ENCODE results near the gene KHDRBS2.
A peak's percentile ranks its signal among the peaks of the same experiment; 100 is the strongest.

KHDRBS2 gene

DNA sequence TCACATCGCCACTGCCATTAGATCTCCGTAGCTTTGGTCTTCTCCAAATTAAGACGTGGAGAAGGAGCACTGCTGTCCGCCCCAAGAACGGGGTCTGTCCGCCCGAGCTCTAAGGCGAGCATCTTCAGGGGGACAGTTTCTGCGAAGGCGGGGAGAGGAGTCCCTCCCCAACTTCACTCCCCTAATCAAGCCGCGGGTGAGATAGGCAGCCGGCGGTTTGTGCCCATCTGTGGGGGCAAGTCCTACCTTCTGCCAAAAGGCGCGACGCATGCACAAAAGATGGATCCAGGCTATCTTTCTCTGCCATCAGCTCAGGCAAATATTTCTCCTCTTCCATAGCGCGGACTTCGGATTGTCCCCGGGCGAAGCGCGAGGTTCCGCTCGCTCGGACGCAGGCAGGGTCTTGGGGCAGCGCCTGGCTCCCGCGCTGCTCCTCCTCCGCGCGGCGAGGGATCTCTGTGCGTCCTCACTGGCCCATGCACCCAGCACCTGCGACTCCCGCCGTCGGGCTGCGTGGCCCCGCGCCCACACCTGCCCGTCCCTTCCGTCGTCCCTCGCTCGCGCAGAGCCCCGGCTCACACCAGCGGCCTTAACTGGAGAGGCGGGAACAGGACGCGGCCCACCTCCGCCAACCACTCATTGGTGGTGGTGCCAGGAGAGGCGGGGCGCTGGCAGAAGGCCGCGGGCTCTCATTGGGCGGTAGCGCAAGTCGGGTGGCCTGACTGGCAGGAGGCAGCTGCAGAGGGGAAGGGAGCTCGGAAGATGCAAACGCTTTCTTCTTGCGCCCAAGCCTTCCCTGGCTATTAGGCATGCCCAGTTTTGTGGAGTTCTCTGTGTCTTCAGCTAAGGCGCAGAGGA, at the start of gene KHDRBS2:
Gene KHDRBS2 (minus strand): TSS at position 614 of the 858 bp plus-strand sequence.
- DNase-seq (ENCODE audit: low spot score), result peak; percentile 85
- TF ChIP-seq, protein P1, sequence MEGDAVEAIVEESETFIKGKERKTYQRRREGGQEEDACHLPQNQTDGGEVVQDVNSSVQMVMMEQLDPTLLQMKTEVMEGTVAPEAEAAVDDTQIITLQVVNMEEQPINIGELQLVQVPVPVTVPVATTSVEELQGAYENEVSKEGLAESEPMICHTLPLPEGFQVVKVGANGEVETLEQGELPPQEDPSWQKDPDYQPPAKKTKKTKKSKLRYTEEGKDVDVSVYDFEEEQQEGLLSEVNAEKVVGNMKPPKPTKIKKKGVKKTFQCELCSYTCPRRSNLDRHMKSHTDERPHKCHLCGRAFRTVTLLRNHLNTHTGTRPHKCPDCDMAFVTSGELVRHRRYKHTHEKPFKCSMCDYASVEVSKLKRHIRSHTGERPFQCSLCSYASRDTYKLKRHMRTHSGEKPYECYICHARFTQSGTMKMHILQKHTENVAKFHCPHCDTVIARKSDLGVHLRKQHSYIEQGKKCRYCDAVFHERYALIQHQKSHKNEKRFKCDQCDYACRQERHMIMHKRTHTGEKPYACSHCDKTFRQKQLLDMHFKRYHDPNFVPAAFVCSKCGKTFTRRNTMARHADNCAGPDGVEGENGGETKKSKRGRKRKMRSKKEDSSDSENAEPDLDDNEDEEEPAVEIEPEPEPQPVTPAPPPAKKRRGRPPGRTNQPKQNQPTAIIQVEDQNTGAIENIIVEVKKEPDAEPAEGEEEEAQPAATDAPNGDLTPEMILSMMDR (IDR thresholded peaks at IDR 0.05; ENCODE audit: borderline replicate concordance, control extremely low read depth, extremely low read depth, insufficient read depth, missing control alignments), result no peak
- in situ Hi-C loops (cut with MboI; ENCODE audit: low sequenced_read_pairs, unreplicated experiment), result no loop called here

GRCh38 chr6:62328607-62329006, 42.6 kb upstream of the KHDRBS2 start:
- DNase-seq (ENCODE audit: low spot score), result no peak
- in situ Hi-C loops (cut with MboI; ENCODE audit: low sequenced_read_pairs, unreplicated experiment), result no loop called here
- TF ChIP-seq, protein P1 (IDR thresholded peaks at IDR 0.05; ENCODE audit: borderline replicate concordance, control extremely low read depth, extremely low read depth, insufficient read depth, missing control alignments), result no peak

DNA sequence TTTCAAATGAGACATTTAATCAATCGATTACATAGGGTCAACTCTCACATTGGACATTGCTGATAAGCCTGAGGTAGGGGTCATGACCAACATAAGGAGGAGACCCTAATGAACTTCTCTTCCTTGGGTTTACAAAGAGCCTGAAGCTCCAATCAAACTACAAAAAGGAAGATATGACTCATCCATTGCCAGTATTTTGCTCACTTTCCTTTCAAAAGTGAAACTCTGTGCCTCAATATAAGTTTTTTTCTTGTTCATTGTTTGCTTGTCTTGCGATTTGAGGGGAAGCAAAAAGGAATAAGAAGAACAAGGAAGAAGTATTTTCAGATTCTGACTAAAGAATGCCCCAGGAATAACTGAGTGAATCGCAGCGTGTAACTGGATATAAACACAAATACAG, 38.8 kb upstream of the KHDRBS2 start:
- DNase-seq (ENCODE audit: low spot score), result no peak
- TF ChIP-seq, protein P1 (IDR thresholded peaks at IDR 0.05; ENCODE audit: borderline replicate concordance, control extremely low read depth, extremely low read depth, insufficient read depth, missing control alignments), result no peak
- in situ Hi-C loops (cut with MboI; ENCODE audit: low sequenced_read_pairs, unreplicated experiment), result no loop called here

DNA sequence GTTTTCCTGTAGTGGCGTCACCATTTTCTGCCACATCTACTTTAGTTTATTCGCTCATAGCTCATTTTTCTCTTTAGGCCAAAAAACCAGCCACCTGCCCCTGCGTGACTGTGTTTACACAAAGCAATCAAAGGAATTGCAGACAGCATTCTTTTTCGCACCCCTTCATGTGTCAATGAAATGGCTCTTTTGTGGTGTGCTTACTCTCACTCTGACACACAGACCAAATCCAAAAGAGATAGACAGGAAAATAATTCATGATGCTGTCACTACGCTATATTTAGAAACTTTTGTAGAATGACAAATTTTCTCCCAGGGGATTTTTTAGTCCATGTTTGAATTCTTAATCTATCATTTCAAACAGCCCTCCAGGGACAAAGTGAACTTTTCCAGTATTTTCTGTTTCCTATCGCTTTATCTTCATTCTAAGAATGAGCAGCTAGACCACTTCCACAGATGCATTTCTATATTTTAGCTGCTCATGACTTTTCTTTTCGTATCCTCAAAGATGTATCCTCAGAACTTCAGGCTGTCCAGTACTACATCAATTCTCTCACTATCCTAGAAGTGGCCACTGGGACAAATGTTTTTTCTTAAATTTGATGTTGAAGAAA, 37.9 kb upstream of the KHDRBS2 start:
- in situ Hi-C loops (cut with MboI; ENCODE audit: low sequenced_read_pairs, unreplicated experiment), result no loop called here
- TF ChIP-seq, protein P1 (IDR thresholded peaks at IDR 0.05; ENCODE audit: borderline replicate concordance, control extremely low read depth, extremely low read depth, insufficient read depth, missing control alignments), result no peak
- no peak for DNase-seq (ENCODE audit: low spot score)

GRCh38 chr6:62298745-62299392, 12.8 kb upstream of the KHDRBS2 start:
- in situ Hi-C loops (cut with MboI; ENCODE audit: low sequenced_read_pairs, unreplicated experiment), result no loop called here
- TF ChIP-seq, protein P1 (IDR thresholded peaks at IDR 0.05; ENCODE audit: borderline replicate concordance, control extremely low read depth, extremely low read depth, insufficient read depth, missing control alignments), result no peak
- peak; percentile 36 for DNase-seq (ENCODE audit: low spot score)

DNA sequence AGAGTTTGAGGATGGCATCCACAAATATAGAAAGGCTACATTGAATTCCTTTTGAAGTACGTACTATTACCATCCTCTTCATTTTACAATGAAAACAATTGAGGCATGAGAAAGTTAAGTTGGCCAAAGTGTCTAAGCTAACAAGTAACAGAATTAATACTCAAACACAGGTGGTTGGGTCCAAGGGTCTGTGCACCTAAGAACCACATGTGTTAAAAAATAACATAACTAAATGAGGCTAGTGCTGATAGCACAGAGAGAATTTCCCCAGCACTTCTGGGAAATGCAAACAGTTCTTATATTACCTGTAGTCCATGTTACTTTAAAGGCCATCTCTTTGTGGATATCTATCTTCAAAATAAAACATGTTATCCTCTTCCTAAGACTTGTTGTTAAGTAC, 10.5 kb upstream of the KHDRBS2 start:
- in situ Hi-C loops (cut with MboI; ENCODE audit: low sequenced_read_pairs, unreplicated experiment), result no loop called here
- no peak for DNase-seq (ENCODE audit: low spot score)
- TF ChIP-seq, protein P1 (IDR thresholded peaks at IDR 0.05; ENCODE audit: borderline replicate concordance, control extremely low read depth, extremely low read depth, insufficient read depth, missing control alignments), result no peak
